Measurements from ENCODE around the gene ZNF804B. TPM values are rescaled to one million over a fixed set of nuclear protein-coding genes. Genes with fewer than 3 reads are reported as not detected.

The ZNF804B gene
- total RNA-seq, 1 donor = not detected

GRCh38 chr7:89308535-89308934, 549.0 kb downstream of the ZNF804B start:
- no peak for TF ChIP-seq CTCF (IDR thresholded peaks at IDR 0.05; ENCODE audit: insufficient read depth, low read length)
- no peak overlapping the region for H3K4me3 ChIP-seq (ENCODE audit: low read depth, low read length)
- no peak for DNase-seq (ENCODE audit: low read depth)

- no peak for DNase-seq (ENCODE audit: low read depth)
- H3K4me3 ChIP-seq (ENCODE audit: low read depth, low read length) = no peak overlapping the region
- TF ChIP-seq CTCF (IDR thresholded peaks at IDR 0.05; ENCODE audit: insufficient read depth, low read length) = no peak
These were observed 552.4 kb downstream of the ZNF804B start for GRCh38 chr7:89311886-89312285.

GRCh38 chr7:89312551-89312950, 553.1 kb downstream of the ZNF804B start:
- no peak overlapping the region for H3K4me3 ChIP-seq (ENCODE audit: low read depth, low read length)
- TF ChIP-seq CTCF (IDR thresholded peaks at IDR 0.05; ENCODE audit: insufficient read depth, low read length) = no peak
- no peak for DNase-seq (ENCODE audit: low read depth)

GRCh38 chr7:89316584-89317251, 557.2 kb downstream of the ZNF804B start:
- no peak overlapping the region for H3K4me3 ChIP-seq (ENCODE audit: low read depth, low read length)
- TF ChIP-seq CTCF (IDR thresholded peaks at IDR 0.05; ENCODE audit: insufficient read depth, low read length) = no peak
- no peak for DNase-seq (ENCODE audit: low read depth)

- no peak for TF ChIP-seq CTCF (IDR thresholded peaks at IDR 0.05; ENCODE audit: insufficient read depth, low read length)
- DNase-seq (ENCODE audit: low read depth) = no peak
- H3K4me3 ChIP-seq (ENCODE audit: low read depth, low read length) = no peak overlapping the region
These were observed 572.5 kb downstream of the ZNF804B start for GRCh38 chr7:89332026-89332425.

- no peak for DNase-seq (ENCODE audit: low read depth)
- TF ChIP-seq CTCF (IDR thresholded peaks at IDR 0.05; ENCODE audit: insufficient read depth, low read length) = no peak
- H3K4me3 ChIP-seq (ENCODE audit: low read depth, low read length) = no peak overlapping the region
These were observed 575.3 kb downstream of the ZNF804B start for GRCh38 chr7:89334797-89335196.

GRCh38 chr7:89335490-89335889, 576.0 kb downstream of the ZNF804B start:
- no peak for TF ChIP-seq CTCF (IDR thresholded peaks at IDR 0.05; ENCODE audit: insufficient read depth, low read length)
- no peak overlapping the region for H3K4me3 ChIP-seq (ENCODE audit: low read depth, low read length)
- no peak for DNase-seq (ENCODE audit: low read depth)
